HepG2 (cell line): ENCODE data around the gene MARCHF2. TPM values are rescaled to one million over a fixed set of nuclear protein-coding genes. Genes with fewer than 3 reads are reported as not detected.

Source experiments
- BORCS8-MEF2B ChIP-seq: sonication (generic); formaldehyde crosslinking; IDR thresholded peaks from 2 replicates; pipeline ENCODE4 v1.8.0; 2022; ENCODE audit warnings: mild to moderate bottlenecking, missing genetic modification reagents
- BRF2 ChIP-seq: sonication (generic); formaldehyde crosslinking; IDR thresholded peaks from 2 replicates; pipeline ENCODE4 v1.8.1; 2022; ENCODE audit warnings: mild to moderate bottlenecking, missing genetic modification reagents
- DPF2 ChIP-seq: sonication (generic); formaldehyde crosslinking; IDR thresholded peaks from 2 replicates; pipeline ENCODE4 v1.4.0; 2020; ENCODE audit warnings: mild to moderate bottlenecking, low read depth, missing genetic modification reagents, borderline replicate concordance
- EED ChIP-seq: sonication (generic); formaldehyde crosslinking; IDR thresholded peaks from 2 replicates; pipeline ENCODE4 v1.5.0; 2020; ENCODE audit warnings: mild to moderate bottlenecking, missing genetic modification reagents
- FOXA1 ChIP-seq, 2 experiments: fragments of 450-650 bp in 1 of 2; sonication (generic) in 1 of 2; formaldehyde crosslinking in 1 of 2; IDR thresholded peaks; 2 replicates each; pipeline versions ENCODE4 v1.4.0 to v1.6.1; 2016 to 2020; ENCODE audit warnings: missing genetic modification reagents in 1 of 2
- GFI1 ChIP-seq: sonication (generic); formaldehyde crosslinking; IDR thresholded peaks from 2 replicates; pipeline ENCODE4 v1.5.0; 2020; ENCODE audit warnings: missing genetic modification reagents, mild to moderate bottlenecking, borderline replicate concordance
- HDAC2 ChIP-seq: sonication (generic); formaldehyde crosslinking; IDR thresholded peaks from 2 replicates; pipeline ENCODE4 v1.4.0; 2020; ENCODE audit warnings: missing genetic modification reagents
- HOXA5 ChIP-seq: sonication (generic); formaldehyde crosslinking; IDR thresholded peaks from 2 replicates; pipeline ENCODE4 v1.4.0; 2020; ENCODE audit warnings: missing genetic modification reagents
- MXI1 ChIP-seq: IDR thresholded peaks from 3 replicates; pipeline ENCODE4 v1.6.1; 2012; ENCODE audit warnings: low read depth, low read length, inconsistent platforms, borderline replicate concordance
- NR2C2 ChIP-seq: sonication (generic); formaldehyde crosslinking; IDR thresholded peaks from 2 replicates; pipeline ENCODE4 v1.4.0; 2020; ENCODE audit warnings: missing genetic modification reagents, mild to moderate bottlenecking, moderate library complexity, borderline replicate concordance
- PPARG ChIP-seq: conservative IDR thresholded peaks from 2 replicates; pipeline ENCODE4 v1.6.1; 2016; ENCODE audit warnings: missing biosample characterization, missing genetic modification reagents
- PRPF4 ChIP-seq: fragments of 200-400 bp; formaldehyde crosslinking; IDR thresholded peaks from 2 replicates; pipeline ENCODE4 v1.6.1; 2016; ENCODE audit warnings: low read length, low read depth; ENCODE audit not compliant: poor library complexity, severe bottlenecking
- RBFOX2 ChIP-seq: fragments of 200-400 bp; formaldehyde crosslinking; IDR thresholded peaks from 2 replicates; pipeline ENCODE4 v1.6.1; 2017; ENCODE audit warnings: low read depth, mild to moderate bottlenecking, low read length
- ZBTB25 ChIP-seq: IDR thresholded peaks from 2 replicates; pipeline ENCODE4 v1.6.1; 2018; ENCODE audit warnings: missing genetic modification reagents
- ZFP90 ChIP-seq: sonication (generic); formaldehyde crosslinking; IDR thresholded peaks from 2 replicates; pipeline ENCODE4 v1.8.0; 2022; ENCODE audit warnings: missing genetic modification reagents, mild to moderate bottlenecking, inconsistent platforms, borderline replicate concordance
- ZNF12 ChIP-seq: sonication (generic); formaldehyde crosslinking; IDR thresholded peaks from 2 replicates; pipeline ENCODE4 v1.5.0; 2020; ENCODE audit warnings: missing genetic modification reagents
- ZNF3 ChIP-seq: IDR thresholded peaks from 2 replicates; pipeline ENCODE4 v1.7.0; 2017; ENCODE audit warnings: inconsistent platforms
- ZNF34 ChIP-seq: sonication (generic); formaldehyde crosslinking; IDR thresholded peaks from 2 replicates; pipeline ENCODE4 v1.4.0; 2020; ENCODE audit warnings: mild to moderate bottlenecking, missing genetic modification reagents, borderline replicate concordance
- ZNF503 ChIP-seq: sonication (generic); formaldehyde crosslinking; IDR thresholded peaks from 2 replicates; pipeline ENCODE4 v1.4.0; 2020; ENCODE audit warnings: missing genetic modification reagents
- polyA plus RNA-seq, 8 experiments: library from polyadenylated mRNA; depleted of rRNA in 3 of 8; stranded (reverse) in 7 of 8; unstranded in 1 of 8; fragments of >200 nt; fragmentation: Illumina TruSeq in 4 of 8; extraction: Trizol in 4 of 8; gene quantifications; 2 replicates each; pipeline versions ENCODE4 v1.2.1 to v1.2.3, GENCODE V29; 2011 to 2016; ENCODE audit warnings: low read depth in 4 of 8, missing spikeins in 1 of 8, mixed read lengths in 1 of 8; ENCODE audit not compliant: insufficient read depth in 1 of 8
- total RNA-seq, 5 experiments: library from RNA; depleted of rRNA; stranded (reverse); fragments of >200 nt; fragmentation: Illumina TruSeq; extraction: Trizol; gene quantifications; 2 replicates each; pipeline ENCODE4 v1.2.3, GENCODE V29; 2016; ENCODE audit warnings: low read depth in 1 of 5
- TF ChIP-seq, protein P1 (sequence below): sonication (generic); formaldehyde crosslinking; IDR thresholded peaks from 2 replicates; pipeline ENCODE4 v1.5.1; 2020; ENCODE audit warnings: mild to moderate bottlenecking, missing genetic modification reagents, moderate library complexity

MARCHF2 gene
- total and polyA plus RNA-seq, 2 of the 13 experiments (the other 11 are each of a cell fraction or from before 2014, with no cell fraction given), result 12.7 to 13.0 TPM

DNA sequence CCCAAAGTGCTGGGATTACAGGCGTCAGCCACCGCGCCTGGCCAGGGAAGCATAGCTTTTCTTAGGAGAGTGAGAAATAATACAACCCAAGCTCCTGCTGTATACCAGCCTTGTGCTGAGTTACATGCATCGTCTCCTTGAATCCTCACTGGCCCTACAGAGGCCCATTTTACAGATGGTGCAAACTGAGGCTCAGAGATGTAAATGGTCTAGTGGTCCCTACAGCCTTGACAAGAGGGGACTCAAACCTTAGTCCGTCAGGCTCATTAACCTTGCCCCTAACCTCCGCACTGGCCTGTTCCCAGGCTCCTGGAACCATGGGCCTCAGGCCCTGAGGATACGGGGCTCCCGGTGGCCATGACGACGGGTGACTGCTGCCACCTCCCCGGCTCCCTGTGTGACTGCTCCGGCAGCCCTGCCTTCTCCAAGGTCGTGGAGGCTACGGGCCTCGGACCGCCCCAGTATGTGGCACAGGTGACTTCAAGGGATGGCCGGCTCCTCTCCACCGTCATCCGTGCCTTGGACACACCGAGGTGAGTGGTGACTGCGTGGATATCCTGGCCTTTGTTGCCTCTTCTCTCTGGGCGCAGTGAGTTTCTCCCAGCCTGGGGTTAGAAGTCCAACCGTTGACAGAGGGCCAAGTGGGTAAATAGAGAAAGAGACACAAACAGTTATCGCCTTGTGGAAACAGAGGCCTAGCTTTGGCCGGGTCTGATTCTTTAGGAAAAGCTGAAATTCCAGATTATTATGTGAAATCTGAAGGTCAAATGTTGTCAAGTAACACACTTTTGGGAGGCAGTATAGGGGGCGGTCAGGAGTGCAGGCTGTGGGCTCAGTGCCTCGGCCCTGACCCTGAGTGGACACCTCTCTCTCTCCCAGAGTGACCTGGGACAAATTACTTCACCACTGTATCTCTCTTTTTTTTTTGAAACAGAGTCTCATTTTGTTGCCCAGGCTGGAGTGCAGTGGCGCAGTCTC lies 8.7 kb downstream of the MARCHF2 start (continued):
- TF ChIP-seq NR2C2 (CRISPR knock-in tag) (peak; percentile 63), GFI1 (0 out of 2 replicates have a peak, but pooled peaks have one; percentile 54), ZNF503 (peak; percentile 49; the same call in 1 of the 2 replicates), ZFP90 (CRISPR knock-in tag) (peak; percentile 75; the same call in 1 of the 2 replicates), PRPF4 (no peak), PPARG (0 out of 2 replicates have a peak, but pooled peaks have one; percentile 18), ZNF3 (no peak), EED (CRISPR knock-in tag) (no peak), BRF2 (peak; percentile 68; the same call in 1 of the 2 replicates), HDAC2 (CRISPR knock-in tag) (peak; percentile 36), FOXA1 (IDR thresholded peaks at IDR 0.05) (no peak), FOXA1 (CRISPR knock-in tag; IDR thresholded peaks at IDR 0.05) (peak; percentile 72), ZNF12 (CRISPR knock-in tag) (0 out of 2 replicates have a peak, but pooled peaks have one; percentile 5), ZNF34 (CRISPR knock-in tag) (no peak), DPF2 (CRISPR knock-in tag) (peak; percentile 11; the same call in 1 of the 2 replicates), MXI1 (0 out of 3 replicates have a peak, but pooled peaks have one; percentile 20), ZBTB25 (no peak), RBFOX2 (0 out of 2 replicates have a peak, but pooled peaks have one; percentile 34), HOXA5 (0 out of 2 replicates have a peak, but pooled peaks have one; percentile 45), BORCS8-MEF2B (CRISPR knock-in tag) (peak; percentile 36; the same call in 1 of the 2 replicates)
- TF ChIP-seq, protein P1, sequence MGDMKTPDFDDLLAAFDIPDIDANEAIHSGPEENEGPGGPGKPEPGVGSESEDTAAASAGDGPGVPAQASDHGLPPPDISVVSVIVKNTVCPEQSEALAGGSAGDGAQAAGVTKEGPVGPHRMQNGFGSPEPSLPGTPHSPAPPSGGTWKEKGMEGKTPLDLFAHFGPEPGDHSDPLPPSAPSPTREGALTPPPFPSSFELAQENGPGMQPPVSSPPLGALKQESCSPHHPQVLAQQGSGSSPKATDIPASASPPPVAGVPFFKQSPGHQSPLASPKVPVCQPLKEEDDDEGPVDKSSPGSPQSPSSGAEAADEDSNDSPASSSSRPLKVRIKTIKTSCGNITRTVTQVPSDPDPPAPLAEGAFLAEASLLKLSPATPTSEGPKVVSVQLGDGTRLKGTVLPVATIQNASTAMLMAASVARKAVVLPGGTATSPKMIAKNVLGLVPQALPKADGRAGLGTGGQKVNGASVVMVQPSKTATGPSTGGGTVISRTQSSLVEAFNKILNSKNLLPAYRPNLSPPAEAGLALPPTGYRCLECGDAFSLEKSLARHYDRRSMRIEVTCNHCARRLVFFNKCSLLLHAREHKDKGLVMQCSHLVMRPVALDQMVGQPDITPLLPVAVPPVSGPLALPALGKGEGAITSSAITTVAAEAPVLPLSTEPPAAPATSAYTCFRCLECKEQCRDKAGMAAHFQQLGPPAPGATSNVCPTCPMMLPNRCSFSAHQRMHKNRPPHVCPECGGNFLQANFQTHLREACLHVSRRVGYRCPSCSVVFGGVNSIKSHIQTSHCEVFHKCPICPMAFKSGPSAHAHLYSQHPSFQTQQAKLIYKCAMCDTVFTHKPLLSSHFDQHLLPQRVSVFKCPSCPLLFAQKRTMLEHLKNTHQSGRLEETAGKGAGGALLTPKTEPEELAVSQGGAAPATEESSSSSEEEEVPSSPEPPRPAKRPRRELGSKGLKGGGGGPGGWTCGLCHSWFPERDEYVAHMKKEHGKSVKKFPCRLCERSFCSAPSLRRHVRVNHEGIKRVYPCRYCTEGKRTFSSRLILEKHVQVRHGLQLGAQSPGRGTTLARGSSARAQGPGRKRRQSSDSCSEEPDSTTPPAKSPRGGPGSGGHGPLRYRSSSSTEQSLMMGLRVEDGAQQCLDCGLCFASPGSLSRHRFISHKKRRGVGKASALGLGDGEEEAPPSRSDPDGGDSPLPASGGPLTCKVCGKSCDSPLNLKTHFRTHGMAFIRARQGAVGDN (CRISPR knock-in tag), result peak; percentile 89
